NCI-H146 treated with DMSO at 0.1 percent for 48 hours (cell line): ENCODE results near the gene KLHL6.

Source experiments
- DNase-seq: peaks from one replicate; lab custom pipeline; 2025; ENCODE audit not compliant: unreplicated experiment; lab: John Stamatoyannopoulos, UW

KLHL6 gene

GRCh38 chr3:183506674-183507320, 48.7 kb downstream of the KLHL6 start:
- DNase-seq: no peak

- no peak for DNase-seq
Measured at GRCh38 chr3:183504597-183504996, 50.9 kb downstream of the KLHL6 start.

GRCh38 chr3:183503746-183504145, 51.8 kb downstream of the KLHL6 start:
- no peak for DNase-seq

GRCh38 chr3:183502237-183503181, 53.0 kb downstream of the KLHL6 start:
- DNase-seq: peak; percentile 29

- no peak for DNase-seq
Measured at GRCh38 chr3:183500981-183501704, 54.4 kb downstream of the KLHL6 start.

- peak; percentile 86 for DNase-seq
Measured at GRCh38 chr3:183500319-183500718, 55.2 kb downstream of the KLHL6 start.

GRCh38 chr3:183498634-183499033, 56.9 kb downstream of the KLHL6 start:
- no peak for DNase-seq

GRCh38 chr3:183497313-183497712, 58.2 kb downstream of the KLHL6 start:
- no peak for DNase-seq

GRCh38 chr3:183496311-183496710, 59.2 kb downstream of the KLHL6 start:
- DNase-seq: no peak

GRCh38 chr3:183494341-183494740, 61.2 kb downstream of the KLHL6 start:
- peak; percentile 91 for DNase-seq

- DNase-seq: no peak
Measured at GRCh38 chr3:183493296-183494045, 62.0 kb downstream of the KLHL6 start.

- DNase-seq: no peak
Measured at GRCh38 chr3:183492849-183493179, 62.7 kb downstream of the KLHL6 start.

GRCh38 chr3:183491923-183492848, 63.3 kb downstream of the KLHL6 start:
- no peak for DNase-seq

- no peak for DNase-seq
Measured at GRCh38 chr3:183491109-183491922, 64.2 kb downstream of the KLHL6 start.

GRCh38 chr3:183490653-183491052, 64.9 kb downstream of the KLHL6 start:
- peak; percentile 92 for DNase-seq

- DNase-seq: no peak
Measured at GRCh38 chr3:183490211-183490601, 65.3 kb downstream of the KLHL6 start.

- DNase-seq: no peak
Measured at GRCh38 chr3:183489455-183490210, 65.9 kb downstream of the KLHL6 start.

GRCh38 chr3:183488343-183488742, 67.2 kb downstream of the KLHL6 start:
- no peak for DNase-seq
